GM10266 (cell line): ENCODE measurements around the gene NEMP2.

Experiments
- DNase-seq: peaks from one replicate; pipeline ENCODE4 v3.0.0; 2012; ENCODE audit errors: extremely low spot score
- CTCF ChIP-seq: IDR thresholded peaks from 2 replicates; pipeline ENCODE4 v1.5.1; 2012; ENCODE audit warnings: mild to moderate bottlenecking, low read depth; ENCODE audit not compliant: control insufficient read depth, insufficient read depth; ENCODE audit errors: missing control alignments

Gene NEMP2

GRCh38 chr2:190540048-190540447 is 5.5 kb upstream of the NEMP2 start:
- DNase-seq, result no peak

GRCh38 chr2:190538201-190538600 is 3.7 kb upstream of the NEMP2 start:
- TF ChIP-seq CTCF, result no peak
- no peak for DNase-seq

More at GRCh38 chr2:190540048-190540447, 5.5 kb upstream of the NEMP2 start:
- no peak for TF ChIP-seq CTCF

- DNase-seq, result no peak
- TF ChIP-seq CTCF, result no peak
These were observed 3.2 kb upstream of the NEMP2 start for GRCh38 chr2:190537765-190538164.

- DNase-seq, result no peak
- no peak for TF ChIP-seq CTCF
These were observed 1.1 kb upstream of the NEMP2 start for GRCh38 chr2:190535586-190535985.

GRCh38 chr2:190535121-190535439 is 558 bp upstream of the NEMP2 start:
- no peak for DNase-seq
- TF ChIP-seq CTCF, result no peak

- no peak for TF ChIP-seq CTCF
- no peak for DNase-seq
These were observed 583 bp downstream of the NEMP2 start for GRCh38 chr2:190533968-190534309.

GRCh38 chr2:190533175-190533967 is 1.2 kb downstream of the NEMP2 start:
- DNase-seq, result no peak
- TF ChIP-seq CTCF, result no peak
